Sigmoid colon (tissue), 7 donors: ENCODE results near the gene FYB1. TPM values are rescaled to one million over a fixed set of nuclear protein-coding genes. Genes with fewer than 3 reads are reported as not detected.

Experiments
- DNase-seq: peaks from one replicate; pipeline ENCODE4 v3.0.0-alpha.2; 2019
- H3K27ac ChIP-seq, 4 donors: fragments of 200-600 bp; sonication (generic); one replicate each; pipeline ENCODE4 v1.5.1; 2016 to 2019; ENCODE audit warnings: mild to moderate bottlenecking in 1 of 4
- H3K27me3 ChIP-seq, 3 donors: fragments of 200-600 bp; sonication (generic); one replicate each; pipeline ENCODE4 v1.5.1; 2019; ENCODE audit warnings: mild to moderate bottlenecking in 1 of 3
- H3K36me3 ChIP-seq, 4 donors: fragments of 200-600 bp; sonication (generic); one replicate each; pipeline ENCODE4 v1.5.1; 2016 to 2019
- H3K4me1 ChIP-seq, 4 donors: fragments of 200-600 bp; sonication (generic); one replicate each; pipeline ENCODE4 v1.5.1; 2017 to 2019
- H3K4me3 ChIP-seq, 4 donors: fragments of 200-600 bp; sonication (generic); one replicate each; pipeline ENCODE4 v1.5.1; 2017 to 2019; ENCODE audit warnings: mild to moderate bottlenecking in 2 of 4, moderate library complexity in 1 of 4
- H3K9me3 ChIP-seq, 4 donors: fragments of 200-600 bp in 3 of 4; sonication (generic) in 3 of 4; one replicate each; pipeline versions ENCODE4 v1.5.1 to v1.6.1; 2013 to 2019
- EP300 ChIP-seq, 4 donors: sonication (generic); formaldehyde crosslinking; IDR thresholded peaks; one replicate each; pipeline ENCODE4 v1.6.1; 2017; ENCODE audit warnings: antibody characterized with exemption in 4 of 4
- POLR2A ChIP-seq, 2 donors: fragments of 450-650 bp; IDR thresholded peaks; one replicate each; pipeline ENCODE4 v1.6.1; 2016; ENCODE audit warnings: antibody characterized with exemption in 2 of 2, mild to moderate bottlenecking in 2 of 2, moderate library complexity in 2 of 2
- POLR2AphosphoS5 ChIP-seq, 4 donors: sonication (generic); formaldehyde crosslinking; IDR thresholded peaks; one replicate each; pipeline ENCODE4 v1.6.1; 2017; ENCODE audit warnings: antibody characterized with exemption in 4 of 4
- WGBS, 2 donors: extraction: QIAGEN DNeasy Blood & Tissue Kit; methylation state at CpG; one replicate each; pipeline ENCODE4 v1.1.7; 2013; 5-methylcytosine and 5-hydroxymethylcytosine counted together
- intact Hi-C: fragments of 100-400 bp; cut with DNase I; formaldehyde crosslinking; loops from one replicate; pipeline ENCODE4 v1.15.1; 2023
- polyA plus RNA-seq, 3 donors: library from polyadenylated mRNA; stranded (reverse); fragments of 200-250 nt; gene quantifications; one replicate each; pipeline ENCODE4 v1.2.3, GENCODE V29; 2013
- total RNA-seq, 4 donors: library from RNA; depleted of rRNA; stranded (reverse); fragments of >200 nt; gene quantifications; one replicate each; pipeline ENCODE4 v1.1.0, GENCODE V29; 2016
- TF ChIP-seq, protein P1 (sequence below), 4 experiments: fragments of 450-650 bp in 3 of 4; fragments of 200-600 bp in 1 of 4; IDR thresholded peaks; one replicate each; pipeline ENCODE4 v1.5.1; 2016 to 2019; ENCODE audit warnings: antibody characterized with exemption in 4 of 4, mild to moderate bottlenecking in 3 of 4, moderate library complexity in 2 of 4
- donor health status: healthy with polysubstance abuse.
- donor health status: Bipolar disorder and iron deficiency.
- donor health status: healthy.

The FYB1 gene
- total and polyA plus RNA-seq, 7 donors = 2.8 to 18.2 (median 11.1) TPM

DNA sequence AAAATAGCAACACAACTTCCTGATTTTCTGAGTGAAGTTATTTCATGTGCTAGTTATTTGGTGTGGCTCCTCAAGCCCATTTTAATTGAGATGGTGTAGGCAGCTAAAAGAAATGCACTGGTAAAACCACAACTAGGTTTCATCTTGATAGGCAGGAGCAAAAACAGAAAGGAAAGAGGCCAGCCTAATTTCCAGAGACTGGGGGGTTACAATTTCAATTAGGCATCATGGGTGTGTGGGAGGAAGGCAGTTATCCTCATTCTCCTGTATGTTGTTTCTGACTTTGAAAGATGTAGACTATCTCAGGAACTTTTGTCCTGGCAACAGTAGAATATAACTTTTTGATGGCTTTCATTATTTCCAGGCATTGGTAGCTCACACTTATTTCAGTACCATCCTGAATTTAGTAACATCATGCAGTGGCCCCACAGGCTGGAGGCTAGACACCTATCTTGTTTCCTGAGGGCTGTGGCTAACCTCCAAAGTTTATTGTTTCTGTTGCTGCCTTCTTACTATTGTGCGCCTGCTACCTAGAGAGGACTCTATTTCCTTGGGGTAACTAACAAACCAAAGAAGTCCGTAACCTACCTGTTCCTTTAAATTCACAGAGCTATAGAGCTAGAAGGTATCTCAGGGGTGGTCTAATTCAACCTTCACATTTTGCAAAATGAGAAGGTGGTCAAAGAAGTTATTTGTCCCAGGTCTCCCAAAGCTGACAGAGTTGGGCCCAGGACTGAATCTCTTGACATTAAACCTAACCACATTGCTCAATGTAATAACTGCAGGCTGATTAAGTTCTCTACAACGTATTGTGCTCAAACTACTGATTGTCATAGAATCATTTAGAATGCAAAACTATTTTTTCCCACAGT, 42.4 kb downstream of the FYB1 start:
- Histone ChIP-seq H3K4me3 (no peak overlapping the region), H3K36me3 (no peaks in the 10 kb centered on the region), H3K27ac (no peak overlapping the region), H3K27me3 (no peaks in the 10 kb centered on the region), H3K4me1 (no peaks in the 10 kb centered on the region), H3K9me3 (no peaks in the 10 kb centered on the region)
- DNase-seq = no peak
- intact Hi-C loops = no loop called here
- TF ChIP-seq POLR2AphosphoS5 (IDR thresholded peaks at IDR 0.05) (no peak), EP300 (IDR thresholded peaks at IDR 0.05) (no peak), POLR2A (IDR thresholded peaks at IDR 0.05) (no peak)
- TF ChIP-seq, protein P1, sequence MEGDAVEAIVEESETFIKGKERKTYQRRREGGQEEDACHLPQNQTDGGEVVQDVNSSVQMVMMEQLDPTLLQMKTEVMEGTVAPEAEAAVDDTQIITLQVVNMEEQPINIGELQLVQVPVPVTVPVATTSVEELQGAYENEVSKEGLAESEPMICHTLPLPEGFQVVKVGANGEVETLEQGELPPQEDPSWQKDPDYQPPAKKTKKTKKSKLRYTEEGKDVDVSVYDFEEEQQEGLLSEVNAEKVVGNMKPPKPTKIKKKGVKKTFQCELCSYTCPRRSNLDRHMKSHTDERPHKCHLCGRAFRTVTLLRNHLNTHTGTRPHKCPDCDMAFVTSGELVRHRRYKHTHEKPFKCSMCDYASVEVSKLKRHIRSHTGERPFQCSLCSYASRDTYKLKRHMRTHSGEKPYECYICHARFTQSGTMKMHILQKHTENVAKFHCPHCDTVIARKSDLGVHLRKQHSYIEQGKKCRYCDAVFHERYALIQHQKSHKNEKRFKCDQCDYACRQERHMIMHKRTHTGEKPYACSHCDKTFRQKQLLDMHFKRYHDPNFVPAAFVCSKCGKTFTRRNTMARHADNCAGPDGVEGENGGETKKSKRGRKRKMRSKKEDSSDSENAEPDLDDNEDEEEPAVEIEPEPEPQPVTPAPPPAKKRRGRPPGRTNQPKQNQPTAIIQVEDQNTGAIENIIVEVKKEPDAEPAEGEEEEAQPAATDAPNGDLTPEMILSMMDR (IDR thresholded peaks at IDR 0.05) = no peak
- 50 to 85% methylated on average over 3 of the region's 3 CpGs for WGBS, 2 donors

DNA sequence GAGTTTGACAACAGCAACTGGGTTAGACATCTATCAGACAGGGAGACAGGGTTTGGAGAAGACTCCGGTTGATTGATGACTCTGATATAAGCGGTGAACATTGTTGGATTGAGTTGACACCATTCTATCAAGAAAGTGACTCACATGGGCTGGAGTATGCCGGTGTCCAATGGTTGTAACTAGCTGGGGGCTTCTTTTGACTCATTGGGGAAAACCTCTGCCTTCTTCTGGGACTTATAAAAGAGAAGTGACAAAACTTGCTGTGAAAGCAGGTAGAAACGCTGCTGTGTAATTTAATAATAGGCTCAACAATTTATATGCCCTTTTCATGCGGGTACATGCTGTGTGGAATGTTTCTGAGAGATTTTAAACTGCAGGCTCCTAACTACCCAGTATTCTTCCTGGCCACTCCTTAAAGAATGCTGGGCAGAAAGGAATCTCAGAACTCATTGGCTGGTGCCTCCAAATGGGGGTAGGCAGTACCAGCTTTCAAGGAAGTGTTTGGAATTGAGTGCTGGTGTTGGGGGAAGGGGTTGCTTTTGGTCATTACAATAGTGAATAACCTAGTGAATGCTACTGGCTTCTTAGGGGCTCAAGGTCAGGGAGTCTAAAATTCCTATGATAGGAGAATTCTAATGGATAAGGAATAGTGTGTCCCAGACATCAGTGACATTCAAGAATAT, 43.9 kb downstream of the FYB1 start:
- H3K4me1 ChIP-seq = no peaks in the 10 kb centered on the region
- no peaks in the 10 kb centered on the region for H3K36me3 ChIP-seq
- H3K4me3 ChIP-seq = no peak overlapping the region
- WGBS, 2 donors = 72 to 86% methylated on average over 5 of the region's 5 CpGs
- H3K27ac ChIP-seq = no peak overlapping the region
- TF ChIP-seq EP300 (IDR thresholded peaks at IDR 0.05) = no peak
- TF ChIP-seq, protein P1 (IDR thresholded peaks at IDR 0.05) = no peak
- no peak for TF ChIP-seq POLR2A (IDR thresholded peaks at IDR 0.05)
- no peak for TF ChIP-seq POLR2AphosphoS5 (IDR thresholded peaks at IDR 0.05)
- no peak for DNase-seq
- intact Hi-C loops = no loop called here
- no peaks in the 10 kb centered on the region for H3K27me3 ChIP-seq
- H3K9me3 ChIP-seq = no peaks in the 10 kb centered on the region

- no peaks in the 10 kb centered on the region for H3K4me1 ChIP-seq
- TF ChIP-seq, protein P1 (IDR thresholded peaks at IDR 0.05) = no peak
- H3K27me3 ChIP-seq = no peaks in the 10 kb centered on the region
- H3K36me3 ChIP-seq = no peaks in the 10 kb centered on the region
- H3K4me3 ChIP-seq = no peak overlapping the region
- no peak for DNase-seq
- WGBS, 2 donors = 92 to 95% methylated on average over 3 of the region's 3 CpGs
- H3K27ac ChIP-seq = no peak overlapping the region
- H3K9me3 ChIP-seq = no peaks in the 10 kb centered on the region
- intact Hi-C loops = no loop called here
These were observed 46.3 kb downstream of the FYB1 start for GRCh38 chr5:39173069-39173468.

GRCh38 chr5:39172593-39172992, 46.8 kb downstream of the FYB1 start:
- no peaks in the 10 kb centered on the region for H3K9me3 ChIP-seq
- H3K4me1 ChIP-seq = no peaks in the 10 kb centered on the region
- no peak for TF ChIP-seq EP300 (IDR thresholded peaks at IDR 0.05)
- TF ChIP-seq, protein P1 (IDR thresholded peaks at IDR 0.05) = no peak
- no peak for TF ChIP-seq POLR2A (IDR thresholded peaks at IDR 0.05)
- TF ChIP-seq POLR2AphosphoS5 (IDR thresholded peaks at IDR 0.05) = no peak
- no peak overlapping the region for H3K4me3 ChIP-seq
- H3K27me3 ChIP-seq = no peaks in the 10 kb centered on the region
- no peaks in the 10 kb centered on the region for H3K36me3 ChIP-seq
- intact Hi-C loops = no loop called here
- WGBS, 2 donors = 96% methylated on average over 2 of the region's 2 CpGs
- no peak for DNase-seq
- no peak overlapping the region for H3K27ac ChIP-seq
